GM19397 (cell line): ENCODE measurements around the gene FOXD4L1.
"Not testable (repeated sequence)": the region's sequence is repeated elsewhere in the genome, so short reads cannot be mapped to it uniquely, and the experiment has no call there.

Source experiments
- ATAC-seq: cut with Tn5 transposase; IDR thresholded peaks from one replicate; pipeline ENCODE4 v1.9.1; 2021; ENCODE audit warnings: mild to moderate bottlenecking, moderate library complexity; ENCODE audit not compliant: unreplicated experiment

FOXD4L1 gene

GRCh38 chr2:113498365-113498764 lies at the start of gene FOXD4L1:
Gene FOXD4L1, plus strand, starts transcription at chr2:113498665. Its CDS starts 592 bp downstream, at chr2:113499257.
- not testable (repeated sequence) for ATAC-seq

GRCh38 chr2:113465770-113466169 lies 32.7 kb upstream of the FOXD4L1 start:
- ATAC-seq: not testable (repeated sequence)

DNA sequence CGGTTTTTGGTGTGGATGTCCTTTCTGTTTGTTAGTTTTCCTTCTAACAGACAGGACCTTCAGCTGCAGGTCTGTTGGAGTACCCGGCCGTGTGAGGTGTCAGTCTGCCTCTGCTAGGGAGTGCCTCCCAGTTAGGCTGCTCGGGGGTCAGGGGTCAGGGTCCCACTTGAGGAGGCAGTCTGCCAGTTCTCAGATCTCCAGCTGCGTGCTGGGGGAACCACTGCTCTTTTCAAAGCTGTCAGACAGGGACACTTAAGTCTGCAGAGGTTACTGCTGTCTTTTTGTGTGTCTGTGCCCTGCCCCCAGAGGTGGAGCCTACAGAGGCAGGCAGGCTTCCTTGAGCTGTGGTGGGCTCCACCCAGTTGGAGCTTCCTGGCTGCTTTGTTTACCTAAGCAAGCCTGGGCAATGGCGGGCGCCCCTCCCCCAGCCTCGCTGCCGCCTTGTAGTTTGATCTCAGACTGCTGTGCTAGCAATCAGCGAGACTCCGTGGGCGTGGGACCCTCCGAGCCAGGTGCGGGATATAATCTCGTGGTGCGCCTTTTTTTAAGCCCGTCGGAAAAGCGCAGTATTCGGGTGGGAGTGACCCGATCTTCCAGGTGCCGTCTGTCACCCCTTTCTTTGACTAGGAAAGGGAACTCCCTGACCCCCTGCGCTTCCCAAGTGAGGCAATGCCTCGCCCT lies 21.6 kb upstream of the FOXD4L1 start:
- ATAC-seq: not testable (repeated sequence)

- not testable (repeated sequence) for ATAC-seq
These were observed 1.9 kb upstream of the FOXD4L1 start for GRCh38 chr2:113496527-113496926.

DNA sequence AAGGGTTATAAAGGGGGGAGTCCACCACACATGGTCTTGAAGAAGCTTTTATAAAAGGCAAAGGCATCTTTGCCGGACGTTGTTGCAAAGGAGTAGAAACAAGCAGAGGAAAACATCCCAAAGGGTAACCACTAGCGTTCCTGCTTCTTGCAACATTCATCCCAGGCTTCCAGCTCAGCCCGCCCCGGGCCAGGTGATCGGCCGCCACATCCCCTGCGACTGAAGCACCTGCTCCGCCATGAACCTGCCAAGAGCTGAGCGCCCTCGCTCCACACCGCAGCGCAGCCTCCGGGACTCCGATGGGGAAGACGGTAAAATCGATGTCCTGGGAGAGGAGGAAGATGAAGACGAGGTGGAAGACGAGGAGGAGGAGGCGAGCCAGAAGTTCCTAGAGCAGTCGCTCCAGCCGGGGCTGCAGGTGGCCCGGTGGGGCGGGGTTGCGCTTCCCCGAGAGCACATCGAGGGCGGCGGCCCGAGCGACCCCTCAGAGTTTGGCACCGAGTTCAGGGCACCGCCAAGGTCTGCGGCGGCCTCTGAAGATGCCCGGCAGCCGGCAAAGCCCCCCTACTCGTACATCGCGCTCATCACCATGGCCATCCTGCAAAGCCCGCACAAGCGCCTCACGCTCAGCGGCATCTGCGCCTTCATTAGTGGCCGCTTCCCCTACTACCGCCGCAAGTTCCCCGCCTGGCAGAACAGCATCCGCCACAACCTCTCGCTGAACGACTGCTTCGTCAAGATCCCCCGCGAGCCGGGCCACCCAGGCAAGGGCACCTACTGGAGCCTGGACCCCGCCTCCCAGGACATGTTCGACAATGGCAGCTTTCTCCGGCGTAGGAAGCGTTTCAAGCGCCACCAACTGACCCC lies 787 bp downstream of the FOXD4L1 start:
- ATAC-seq: not testable (repeated sequence)

- ATAC-seq: not testable (repeated sequence)
These were observed 1.6 kb downstream of the FOXD4L1 start for GRCh38 chr2:113499886-113500722.

DNA sequence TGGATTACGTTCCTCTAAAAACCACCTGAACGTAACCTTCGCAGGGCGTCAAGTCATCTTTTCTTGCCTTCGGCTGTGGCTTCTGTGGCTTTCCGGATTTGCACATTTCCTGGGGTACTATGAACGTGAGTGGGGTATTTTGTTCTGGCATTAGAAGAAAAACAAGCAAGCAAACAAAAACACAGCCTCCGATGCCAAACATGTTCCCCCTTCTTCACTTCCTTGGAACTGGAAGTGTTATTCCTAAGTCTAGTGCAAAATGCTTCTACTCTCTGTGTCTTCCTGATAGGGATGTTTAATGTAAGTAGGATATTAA lies 2.2 kb downstream of the FOXD4L1 start:
- not testable (repeated sequence) for ATAC-seq

DNA sequence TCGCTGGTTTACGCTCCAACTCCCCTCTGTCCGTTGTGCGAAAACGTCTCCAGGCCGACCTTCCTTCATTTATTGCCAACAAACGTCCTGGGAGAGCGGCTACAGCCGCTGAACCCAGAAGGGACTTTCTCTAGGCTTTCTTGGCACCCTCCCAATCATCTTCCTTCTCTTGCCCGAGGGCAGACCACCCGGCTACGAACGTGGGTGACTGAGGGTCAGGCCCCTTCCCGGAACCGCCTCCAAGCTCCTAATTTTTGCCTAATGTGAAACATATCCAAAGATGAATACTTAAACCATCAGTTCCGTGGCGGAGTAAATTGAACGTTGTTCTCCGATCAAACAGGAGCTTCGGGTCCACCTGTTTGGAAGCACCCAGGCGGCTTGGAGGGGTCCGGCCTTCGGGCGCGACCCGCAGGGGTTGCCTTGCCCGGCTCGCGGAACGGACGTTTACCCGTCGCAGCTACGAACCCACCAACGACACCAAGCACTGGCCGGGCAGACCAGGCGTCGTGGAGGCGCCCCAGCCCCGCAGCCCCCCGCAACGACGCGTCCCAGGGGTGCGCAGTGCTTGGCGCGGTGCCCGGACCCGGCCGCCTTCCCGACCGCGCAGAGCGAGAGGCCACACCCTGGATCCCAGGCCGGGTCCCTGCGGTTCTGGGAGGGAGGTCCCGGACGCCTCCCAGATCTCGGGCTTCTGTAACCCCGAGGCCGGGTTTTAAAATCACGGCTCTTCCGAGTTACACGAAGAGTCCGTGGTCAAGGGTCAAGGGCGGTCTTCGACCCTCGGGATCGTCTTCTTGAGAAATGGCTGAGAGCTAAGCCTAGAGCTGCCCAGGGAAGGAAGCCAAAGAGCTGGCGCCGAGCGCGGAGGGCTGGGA lies 4.0 kb downstream of the FOXD4L1 start:
- ATAC-seq: peak; percentile 29

DNA sequence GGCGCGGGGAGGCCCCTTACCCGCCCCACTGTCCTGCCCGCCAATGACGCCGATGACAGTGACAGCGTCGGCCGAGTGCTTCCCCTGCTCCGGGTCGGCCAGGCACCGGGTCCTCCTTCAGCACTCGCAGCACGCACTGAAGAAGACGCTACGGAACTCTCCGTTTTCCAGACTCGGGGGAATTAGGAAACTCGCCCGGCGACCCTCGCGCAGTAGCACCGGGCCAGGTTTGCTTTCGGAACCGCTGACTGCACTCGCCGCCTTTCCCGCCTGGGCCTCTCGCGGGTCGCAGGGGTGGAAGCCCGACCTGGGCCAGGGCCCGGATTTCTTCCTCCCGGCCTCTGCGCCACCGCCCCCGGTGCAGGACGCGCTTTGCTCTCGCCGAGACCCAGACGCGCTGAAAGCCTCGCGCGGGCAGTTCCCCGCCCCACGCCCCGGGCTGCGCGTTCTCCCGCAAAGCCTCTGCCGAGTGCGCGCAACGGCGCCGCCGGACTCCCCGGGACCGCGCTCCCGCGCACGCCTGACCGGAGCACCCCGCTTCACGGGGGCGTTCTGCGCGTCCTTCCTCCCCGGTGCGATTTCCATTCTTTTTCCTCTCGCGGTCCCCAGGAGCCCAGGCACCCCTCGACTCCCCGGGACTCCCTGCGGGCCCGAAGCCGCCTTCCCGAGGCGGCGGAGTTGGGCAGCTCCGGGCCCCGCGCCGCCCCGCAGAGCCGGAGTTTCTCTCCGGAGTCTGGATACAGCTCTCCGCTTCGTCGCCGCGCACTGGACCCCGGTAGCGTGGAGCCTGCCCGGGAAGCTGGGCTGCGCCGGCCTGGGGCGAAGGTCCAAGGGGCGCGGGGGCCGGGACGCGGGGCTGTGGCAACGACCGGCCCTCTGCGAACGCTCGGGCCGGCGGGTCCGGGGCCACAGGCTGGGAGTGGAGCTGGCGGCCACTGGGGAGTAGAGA lies 4.9 kb downstream of the FOXD4L1 start:
- ATAC-seq: peak; percentile 70

- ATAC-seq: not testable (repeated sequence)
These were observed 5.6 kb downstream of the FOXD4L1 start for GRCh38 chr2:113504081-113504480.

- ATAC-seq: not testable (repeated sequence)
These were observed 9.1 kb downstream of the FOXD4L1 start for GRCh38 chr2:113507394-113508140.

DNA sequence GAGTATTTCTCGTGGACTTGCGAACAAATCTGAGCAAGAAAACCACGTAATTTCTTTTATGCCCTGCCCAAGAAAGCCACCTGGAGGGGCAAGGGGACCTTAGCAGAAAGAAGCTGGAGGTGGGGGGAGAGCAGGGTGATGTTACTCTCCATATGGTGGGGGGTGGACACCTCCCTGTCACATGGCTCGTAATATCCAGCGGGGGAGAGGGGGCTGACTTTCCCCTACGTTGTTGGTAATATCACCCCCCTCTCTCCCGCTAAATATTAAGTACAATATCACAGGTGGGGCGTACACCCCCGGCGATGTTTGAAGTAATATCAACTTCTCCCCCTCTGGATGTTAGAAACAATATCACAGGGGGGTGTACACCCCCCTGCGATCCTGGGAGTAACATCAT lies 9.7 kb downstream of the FOXD4L1 start:
- ATAC-seq: not testable (repeated sequence)

- not testable (repeated sequence) for ATAC-seq
These were observed 12.4 kb downstream of the FOXD4L1 start for GRCh38 chr2:113510913-113511312.

DNA sequence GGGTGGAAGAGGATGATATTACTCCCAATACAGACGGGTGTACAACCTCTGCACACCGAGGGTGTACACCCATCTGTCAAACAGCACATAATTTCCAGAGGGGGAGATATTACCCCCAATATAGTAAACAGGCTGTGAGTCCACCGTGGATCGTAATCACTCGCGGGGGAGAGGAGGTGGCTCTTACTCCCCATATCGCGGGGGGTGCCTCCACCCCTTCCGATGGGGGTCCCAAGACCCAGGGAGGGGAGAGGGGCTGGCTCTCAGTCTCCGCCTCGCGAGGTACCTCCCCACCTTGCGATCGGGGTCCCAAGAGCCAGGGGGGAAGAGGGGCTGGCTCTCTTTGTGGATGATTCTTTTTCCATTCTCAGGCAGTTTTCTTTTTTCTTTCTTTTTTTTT lies 13.4 kb downstream of the FOXD4L1 start:
- not testable (repeated sequence) for ATAC-seq

DNA sequence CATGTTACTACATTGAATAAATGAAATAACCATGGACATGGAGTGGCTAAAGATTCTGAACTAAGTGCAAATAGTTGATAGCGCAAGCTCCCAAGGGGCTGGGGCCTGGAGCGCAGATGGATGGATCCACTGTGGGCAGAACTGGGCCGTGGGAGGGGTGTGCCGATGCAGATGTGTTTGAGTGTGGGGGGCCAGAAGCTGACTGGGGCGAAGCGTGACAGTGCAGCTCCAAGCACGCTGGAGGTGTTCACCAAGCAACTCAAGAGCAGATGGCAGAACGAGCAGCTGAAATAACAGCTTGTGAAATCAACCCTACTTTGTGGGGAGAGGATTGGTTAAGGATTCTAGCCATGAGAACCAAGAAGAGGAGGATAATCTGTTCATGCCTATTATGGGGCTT lies 17.0 kb downstream of the FOXD4L1 start:
- ATAC-seq: not testable (repeated sequence)

GRCh38 chr2:113515995-113516394 lies 17.5 kb downstream of the FOXD4L1 start:
- not testable (repeated sequence) for ATAC-seq

DNA sequence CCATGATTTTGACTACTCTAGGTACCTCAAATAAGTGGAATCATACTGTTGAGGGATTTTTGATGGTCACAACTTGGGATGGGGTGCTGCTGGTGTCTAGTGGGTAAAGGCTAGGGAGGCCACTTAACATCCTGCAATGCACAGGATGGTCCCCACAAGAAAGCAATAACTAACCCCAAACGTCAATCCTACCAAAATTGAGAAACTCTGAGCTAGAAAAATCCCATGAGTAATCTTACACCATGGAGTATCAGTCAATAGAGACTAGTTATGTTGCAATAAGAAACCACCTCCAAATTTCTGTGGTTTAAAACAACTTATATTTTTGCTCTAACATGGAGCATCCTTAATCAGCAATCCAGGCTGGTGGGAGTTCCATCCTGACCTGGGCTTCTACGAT lies 18.6 kb downstream of the FOXD4L1 start:
- ATAC-seq: not testable (repeated sequence)

GRCh38 chr2:113520837-113521236 lies 22.4 kb downstream of the FOXD4L1 start:
- not testable (repeated sequence) for ATAC-seq
